C4-2B (cell line): ENCODE results near the gene EXOC6.

Experiments used
- ZFX ChIP-seq: fragments of 450-650 bp; IDR thresholded peaks from 2 replicates; pipeline ENCODE4 v1.6.1; 2017
- TF ChIP-seq, protein P1 (sequence below): fragments of 450-650 bp; conservative IDR thresholded peaks from 2 replicates; pipeline ENCODE4 v1.5.1; 2017; ENCODE audit warnings: mild to moderate bottlenecking

DNA sequence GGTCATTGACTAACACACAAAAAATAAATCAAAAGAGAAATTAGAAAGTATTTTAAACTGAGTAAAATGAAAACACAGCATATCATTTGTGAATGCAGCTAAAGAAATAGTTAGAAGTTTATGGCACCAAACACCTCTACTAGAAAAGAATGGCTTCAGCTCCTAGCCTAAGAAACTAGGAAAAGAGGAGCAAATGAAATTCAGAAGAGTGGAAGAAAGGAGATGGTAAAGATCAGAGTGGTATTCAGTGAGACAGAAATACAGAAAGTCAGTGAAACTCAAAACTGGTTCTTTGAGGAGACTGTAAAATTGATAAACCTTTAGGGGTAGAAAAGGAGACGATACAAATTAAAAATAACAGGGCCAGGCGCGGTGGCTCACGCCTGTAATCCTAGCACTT, 2.7 kb downstream of the EXOC6 start:
- TF ChIP-seq, protein P1, sequence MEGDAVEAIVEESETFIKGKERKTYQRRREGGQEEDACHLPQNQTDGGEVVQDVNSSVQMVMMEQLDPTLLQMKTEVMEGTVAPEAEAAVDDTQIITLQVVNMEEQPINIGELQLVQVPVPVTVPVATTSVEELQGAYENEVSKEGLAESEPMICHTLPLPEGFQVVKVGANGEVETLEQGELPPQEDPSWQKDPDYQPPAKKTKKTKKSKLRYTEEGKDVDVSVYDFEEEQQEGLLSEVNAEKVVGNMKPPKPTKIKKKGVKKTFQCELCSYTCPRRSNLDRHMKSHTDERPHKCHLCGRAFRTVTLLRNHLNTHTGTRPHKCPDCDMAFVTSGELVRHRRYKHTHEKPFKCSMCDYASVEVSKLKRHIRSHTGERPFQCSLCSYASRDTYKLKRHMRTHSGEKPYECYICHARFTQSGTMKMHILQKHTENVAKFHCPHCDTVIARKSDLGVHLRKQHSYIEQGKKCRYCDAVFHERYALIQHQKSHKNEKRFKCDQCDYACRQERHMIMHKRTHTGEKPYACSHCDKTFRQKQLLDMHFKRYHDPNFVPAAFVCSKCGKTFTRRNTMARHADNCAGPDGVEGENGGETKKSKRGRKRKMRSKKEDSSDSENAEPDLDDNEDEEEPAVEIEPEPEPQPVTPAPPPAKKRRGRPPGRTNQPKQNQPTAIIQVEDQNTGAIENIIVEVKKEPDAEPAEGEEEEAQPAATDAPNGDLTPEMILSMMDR = no peak
- no peak for TF ChIP-seq ZFX
